Activated CD8-positive, alpha-beta memory T cell treated with anti-CD3 and anti-CD28 coated beads for 24 hours (primary cell): Measurements from ENCODE around the gene SENP5.

Source experiments
- DNase-seq: peaks from one replicate; pipeline ENCODE4 v3.0.0-alpha.2; 2020

SENP5 gene

GRCh38 chr3:196969660-196970546 lies 102.2 kb downstream of the SENP5 start:
- DNase-seq = peak; percentile 88

- no peak for DNase-seq
Measured at GRCh38 chr3:196970547-196971093, 102.9 kb downstream of the SENP5 start.

GRCh38 chr3:196971094-196971698 lies 103.5 kb downstream of the SENP5 start:
- DNase-seq = no peak

- DNase-seq = no peak
Measured at GRCh38 chr3:196974661-196975060, 106.9 kb downstream of the SENP5 start.

GRCh38 chr3:196975349-196975748 lies 107.6 kb downstream of the SENP5 start:
- peak; percentile 47 for DNase-seq

- peak; percentile 45 for DNase-seq
Measured at GRCh38 chr3:196976941-196977340, 109.2 kb downstream of the SENP5 start.

- no peak for DNase-seq
Measured at GRCh38 chr3:196979545-196979944, 111.8 kb downstream of the SENP5 start.

GRCh38 chr3:196981657-196982056 lies 113.9 kb downstream of the SENP5 start:
- no peak for DNase-seq

GRCh38 chr3:196983186-196983585 lies 115.5 kb downstream of the SENP5 start:
- no peak for DNase-seq
